DOHH2 (cell line): Measurements from ENCODE around the gene LYVE1.

Experiments
- H3F3A ChIP-seq: fragments of 200-600 bp; sonication (generic), shearing (Covaris generic); 2 replicates; pipeline ENCODE4 v1.6.0; 2016; ENCODE audit warnings: antibody characterized with exemption, mild to moderate bottlenecking; ENCODE audit not compliant: control insufficient read depth, insufficient read depth
- H3K27ac ChIP-seq: fragments of 200-600 bp; sonication (generic); 2 replicates; pipeline ENCODE4 v1.5.1; 2014; ENCODE audit warnings: low read depth, mild to moderate bottlenecking, low read length, moderate library complexity
- H3K27me3 ChIP-seq: fragments of 200-600 bp; sonication (generic); 2 replicates; pipeline ENCODE4 v1.6.1; 2014; ENCODE audit warnings: mild to moderate bottlenecking, low read length, mixed read lengths; ENCODE audit not compliant: control insufficient read depth
- H3K36me3 ChIP-seq: fragments of 200-600 bp; sonication (generic); 2 replicates; pipeline ENCODE4 v1.6.1; 2014; ENCODE audit warnings: mild to moderate bottlenecking, low read length, moderate library complexity, mixed read lengths; ENCODE audit not compliant: control insufficient read depth
- H3K4me1 ChIP-seq: fragments of 200-600 bp; sonication (generic); 2 replicates; pipeline ENCODE4 v1.6.1; 2014; ENCODE audit warnings: mild to moderate bottlenecking, low read length, mixed read lengths; ENCODE audit not compliant: control insufficient read depth
- H3K4me2 ChIP-seq: fragments of 200-600 bp; sonication (generic); 2 replicates; pipeline ENCODE4 v1.6.0; 2014; ENCODE audit warnings: mild to moderate bottlenecking, low read length, moderate library complexity
- H3K4me3 ChIP-seq: fragments of 200-600 bp; sonication (generic); 2 replicates; pipeline ENCODE4 v1.5.1; 2014; ENCODE audit warnings: mild to moderate bottlenecking, low read length, mixed read lengths
- H3K79me2 ChIP-seq: fragments of 200-600 bp; sonication (generic); 2 replicates; pipeline ENCODE4 v1.6.1; 2014; ENCODE audit warnings: mild to moderate bottlenecking, low read length, mixed read lengths; ENCODE audit not compliant: control insufficient read depth
- H3K9me2 ChIP-seq: fragments of 200-600 bp; sonication (generic); replicated peaks from 2 replicates; pipeline ENCODE4 v1.6.1; 2014; ENCODE audit warnings: mild to moderate bottlenecking, low read length, mixed read lengths; ENCODE audit not compliant: control insufficient read depth
- H3K9me3 ChIP-seq: fragments of 200-600 bp; sonication (generic); 2 replicates; pipeline ENCODE4 v1.6.1; 2014; ENCODE audit warnings: antibody characterized with exemption, low read length, mixed read lengths; ENCODE audit not compliant: control insufficient read depth, insufficient read depth
- H4K20me1 ChIP-seq: fragments of 200-600 bp; sonication (generic); 2 replicates; pipeline ENCODE4 v1.6.0; 2014; ENCODE audit warnings: low read depth, mild to moderate bottlenecking, antibody characterized with exemption, low read length, moderate library complexity; ENCODE audit not compliant: control insufficient read depth, insufficient read depth
- EZH2phosphoT487 ChIP-seq: fragments of 200-600 bp; sonication (generic); IDR thresholded peaks from 2 replicates; pipeline ENCODE4 v1.6.1; 2017; ENCODE audit warnings: borderline replicate concordance, mild to moderate bottlenecking, antibody characterized with exemption, low read length, moderate library complexity, mixed read lengths
- TF ChIP-seq, protein P1 (sequence below): fragments of 200-600 bp; sonication (generic); IDR thresholded peaks from one replicate; pipeline ENCODE4 v1.5.1; 2014; ENCODE audit warnings: antibody characterized with exemption, mild to moderate bottlenecking, low read depth, low read length; ENCODE audit not compliant: poor library complexity, severe bottlenecking

Gene LYVE1

DNA sequence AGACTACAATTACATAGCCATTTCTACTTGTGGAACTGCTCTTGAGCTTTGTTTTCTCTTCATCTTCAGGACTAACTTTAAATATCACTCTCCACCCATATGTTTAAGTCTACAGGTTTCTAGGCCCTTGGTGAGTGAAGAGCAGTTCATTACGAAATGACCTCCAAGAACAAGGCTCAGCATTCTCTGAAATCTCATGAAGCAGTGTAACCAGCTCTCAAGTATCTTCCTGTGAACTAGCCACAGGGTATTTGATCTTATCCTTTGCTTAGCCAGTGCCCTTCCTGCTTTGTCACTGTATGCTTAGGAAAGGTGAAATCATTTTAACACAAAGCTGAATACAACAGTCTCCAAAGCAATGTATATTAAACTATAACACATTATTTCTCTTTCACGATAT lies 20.4 kb upstream of the LYVE1 start:
- peaks cover 16% of the 10 kb centered on the region; the same call in 1 of the 2 replicates for H3K27me3 ChIP-seq
- no peaks in the 10 kb centered on the region for H3K4me1 ChIP-seq

DNA sequence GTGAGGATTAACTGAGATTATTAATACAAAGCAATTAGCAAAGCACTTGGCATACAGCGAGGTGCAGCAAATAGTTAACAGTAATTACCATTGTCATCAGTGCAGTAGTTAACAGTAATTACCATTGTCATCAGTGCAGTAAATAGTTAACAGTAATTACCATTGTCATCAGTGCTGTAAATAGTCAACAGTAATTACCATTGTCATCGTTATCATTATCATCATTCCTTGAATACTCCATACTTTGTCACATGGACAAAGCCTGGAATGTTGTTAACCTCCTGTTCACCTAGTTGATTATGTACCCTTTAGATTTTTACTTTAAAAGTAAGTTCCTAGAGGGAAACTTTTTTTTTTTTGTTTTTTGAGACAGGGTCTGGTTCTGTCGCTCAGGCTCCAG lies 19.5 kb upstream of the LYVE1 start:
- Histone ChIP-seq H4K20me1 (no peaks in the 10 kb centered on the region), H3K27ac (no peak overlapping the region), H3K9me2 (no peaks in the 10 kb centered on the region), H3K9me3 (no peaks in the 10 kb centered on the region), H3K4me3 (no peak overlapping the region), H3K79me2 (no peaks in the 10 kb centered on the region), H3K36me3 (no peaks in the 10 kb centered on the region), H3F3A (no peaks in the 10 kb centered on the region), H3K27me3 (peaks cover 23% of the 10 kb centered on the region; the same call in 1 of the 2 replicates), H3K4me2 (no peak overlapping the region), H3K4me1 (no peaks in the 10 kb centered on the region)
- no peak for TF ChIP-seq EZH2phosphoT487
- TF ChIP-seq, protein P1, sequence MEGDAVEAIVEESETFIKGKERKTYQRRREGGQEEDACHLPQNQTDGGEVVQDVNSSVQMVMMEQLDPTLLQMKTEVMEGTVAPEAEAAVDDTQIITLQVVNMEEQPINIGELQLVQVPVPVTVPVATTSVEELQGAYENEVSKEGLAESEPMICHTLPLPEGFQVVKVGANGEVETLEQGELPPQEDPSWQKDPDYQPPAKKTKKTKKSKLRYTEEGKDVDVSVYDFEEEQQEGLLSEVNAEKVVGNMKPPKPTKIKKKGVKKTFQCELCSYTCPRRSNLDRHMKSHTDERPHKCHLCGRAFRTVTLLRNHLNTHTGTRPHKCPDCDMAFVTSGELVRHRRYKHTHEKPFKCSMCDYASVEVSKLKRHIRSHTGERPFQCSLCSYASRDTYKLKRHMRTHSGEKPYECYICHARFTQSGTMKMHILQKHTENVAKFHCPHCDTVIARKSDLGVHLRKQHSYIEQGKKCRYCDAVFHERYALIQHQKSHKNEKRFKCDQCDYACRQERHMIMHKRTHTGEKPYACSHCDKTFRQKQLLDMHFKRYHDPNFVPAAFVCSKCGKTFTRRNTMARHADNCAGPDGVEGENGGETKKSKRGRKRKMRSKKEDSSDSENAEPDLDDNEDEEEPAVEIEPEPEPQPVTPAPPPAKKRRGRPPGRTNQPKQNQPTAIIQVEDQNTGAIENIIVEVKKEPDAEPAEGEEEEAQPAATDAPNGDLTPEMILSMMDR = no peak

More for the DNA sequence above, 20.4 kb upstream of the LYVE1 start:
- Histone ChIP-seq H3K4me2 (no peak overlapping the region), H4K20me1 (no peaks in the 10 kb centered on the region), H3K36me3 (no peaks in the 10 kb centered on the region), H3K9me3 (no peaks in the 10 kb centered on the region), H3K79me2 (no peaks in the 10 kb centered on the region), H3K27ac (no peak overlapping the region), H3F3A (no peaks in the 10 kb centered on the region), H3K9me2 (no peaks in the 10 kb centered on the region), H3K4me3 (no peak overlapping the region)
- TF ChIP-seq EZH2phosphoT487 = no peak
- TF ChIP-seq, protein P1 = no peak

DNA sequence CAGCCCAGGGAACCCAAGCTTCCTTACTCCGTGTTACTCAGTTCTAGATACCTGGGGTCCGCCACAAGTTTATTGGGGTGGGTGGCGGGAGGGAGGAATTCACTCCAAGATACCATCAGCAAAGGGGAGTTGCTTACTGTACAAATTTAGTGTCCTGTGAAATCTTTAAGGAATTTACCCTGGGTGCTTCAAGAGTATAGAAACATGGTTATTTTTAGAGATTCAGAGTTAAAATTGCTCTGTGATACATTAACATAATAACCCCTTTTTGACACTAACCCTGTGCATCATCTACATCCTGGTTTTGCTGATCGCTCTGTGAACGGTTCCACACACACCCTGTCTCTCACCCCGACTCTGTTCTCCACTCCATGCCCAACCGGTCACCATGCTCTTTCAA lies 18.9 kb upstream of the LYVE1 start:
- TF ChIP-seq, protein P1 = no peak
- TF ChIP-seq EZH2phosphoT487 = no peak
- Histone ChIP-seq H3F3A (no peaks in the 10 kb centered on the region), H3K4me2 (no peak overlapping the region), H3K36me3 (no peaks in the 10 kb centered on the region), H4K20me1 (no peaks in the 10 kb centered on the region), H3K4me1 (no peaks in the 10 kb centered on the region), H3K9me2 (no peaks in the 10 kb centered on the region), H3K27ac (no peak overlapping the region), H3K4me3 (no peak overlapping the region), H3K79me2 (no peaks in the 10 kb centered on the region), H3K27me3 (peaks cover 23% of the 10 kb centered on the region; the same call in 1 of the 2 replicates), H3K9me3 (no peaks in the 10 kb centered on the region)

DNA sequence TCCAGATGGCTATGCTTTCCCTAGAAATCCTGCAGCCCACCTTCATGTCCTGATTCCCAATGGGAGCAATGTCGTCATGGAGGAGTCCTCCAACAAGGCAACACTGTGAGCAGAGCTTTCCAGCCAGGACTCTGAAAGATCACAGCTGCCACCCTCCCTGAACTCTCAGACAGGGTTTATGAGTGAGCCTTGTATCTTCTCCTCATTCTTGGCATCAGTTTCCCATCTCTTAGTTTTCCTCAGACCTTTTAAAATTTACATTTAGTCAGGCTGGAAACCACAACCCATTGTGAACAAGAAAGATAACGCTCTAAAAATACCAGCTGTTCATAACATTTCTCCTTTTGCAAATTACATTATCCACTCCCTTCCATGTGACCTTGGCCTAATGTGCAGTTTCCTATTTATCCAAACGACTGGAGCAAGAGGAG lies 15.6 kb upstream of the LYVE1 start:
- no peak for TF ChIP-seq EZH2phosphoT487
- TF ChIP-seq, protein P1 = no peak

More for the DNA sequence above, 15.6 kb upstream of the LYVE1 start:
- Histone ChIP-seq H3K9me3 (no peaks in the 10 kb centered on the region), H4K20me1 (no peaks in the 10 kb centered on the region), H3F3A (no peaks in the 10 kb centered on the region), H3K4me3 (no peak overlapping the region), H3K4me2 (no peak overlapping the region), H3K4me1 (peaks cover 4% of the 10 kb centered on the region; the same call in 1 of the 2 replicates), H3K27ac (no peak overlapping the region), H3K79me2 (no peaks in the 10 kb centered on the region), H3K27me3 (peaks cover 20% of the 10 kb centered on the region; the same call in 1 of the 2 replicates), H3K36me3 (no peaks in the 10 kb centered on the region), H3K9me2 (no peaks in the 10 kb centered on the region)
